OCI-LY7 (cell line): ENCODE measurements around the gene ALLC.

Experiments used
- CTCF ChIP-seq: fragments of 200-600 bp; sonication (generic); conservative IDR thresholded peaks from 2 replicates; pipeline ENCODE4 v1.5.1; 2014; ENCODE audit warnings: mild to moderate bottlenecking, antibody characterized with exemption, low read length, moderate library complexity, mixed read lengths
- EZH2phosphoT487 ChIP-seq: fragments of 200-600 bp; sonication (generic); IDR thresholded peaks from 2 replicates; pipeline ENCODE4 v1.6.1; 2018; ENCODE audit warnings: low read depth, borderline replicate concordance, mild to moderate bottlenecking, mixed run types, antibody characterized with exemption, low read length, moderate library complexity, mixed read lengths

- TF ChIP-seq CTCF: no peak
- no peak for TF ChIP-seq EZH2phosphoT487
These were observed 51.2 kb downstream of the ALLC start for GRCh38 chr2:3709225-3709624.
